OCI-LY1 (cell line): ENCODE measurements around the gene PTMS.
A peak's percentile ranks its signal among the peaks of the same experiment; 100 is the strongest.

Source experiments
- H2AFZ ChIP-seq: fragments of 200-600 bp; sonication (generic), shearing (Covaris generic); 2 replicates; pipeline ENCODE4 v1.6.0; 2014; ENCODE audit warnings: antibody characterized with exemption, mild to moderate bottlenecking, low read length
- H3F3A ChIP-seq: fragments of 200-600 bp; sonication (generic), shearing (Covaris generic); 2 replicates; pipeline ENCODE4 v1.6.0; 2014; ENCODE audit warnings: mild to moderate bottlenecking, antibody characterized with exemption, low read length, moderate library complexity; ENCODE audit not compliant: insufficient read depth
- H3K27ac ChIP-seq: fragments of 200-600 bp; sonication (generic); 2 replicates; pipeline ENCODE4 v1.5.1; 2014; ENCODE audit warnings: low read length, mixed run types, mild to moderate bottlenecking, low read depth; ENCODE audit not compliant: poor library complexity, severe bottlenecking
- H3K27me3 ChIP-seq: fragments of 200-600 bp; sonication (generic); 2 replicates; pipeline ENCODE4 v1.6.0; 2014; ENCODE audit warnings: antibody characterized with exemption, mild to moderate bottlenecking, low read length, moderate library complexity; ENCODE audit not compliant: insufficient read depth
- H3K36me3 ChIP-seq: fragments of 200-600 bp; sonication (generic); 2 replicates; pipeline ENCODE4 v1.6.1; 2014; ENCODE audit warnings: mild to moderate bottlenecking, antibody characterized with exemption, low read length, moderate library complexity, mixed read lengths; ENCODE audit not compliant: insufficient read depth
- H3K4me1 ChIP-seq: fragments of 200-600 bp; sonication (generic); 2 replicates; pipeline ENCODE4 v1.5.1; 2014; ENCODE audit warnings: mild to moderate bottlenecking, low read length, moderate library complexity; ENCODE audit not compliant: insufficient read depth, severe bottlenecking
- H3K4me2 ChIP-seq: fragments of 200-600 bp; sonication (generic), shearing (Covaris generic); 2 replicates; pipeline ENCODE4 v1.6.1; 2014; ENCODE audit warnings: low read length
- H3K4me3 ChIP-seq: fragments of 200-600 bp; sonication (generic); 2 replicates; pipeline ENCODE4 v1.5.1; 2014; ENCODE audit warnings: low read length, low read depth, mild to moderate bottlenecking, mixed read lengths; ENCODE audit not compliant: poor library complexity, severe bottlenecking
- H3K79me2 ChIP-seq: fragments of 200-600 bp; shearing (Covaris generic); 2 replicates; pipeline ENCODE4 v1.6.1; 2016; ENCODE audit warnings: mixed run types, low read length, mixed read lengths; ENCODE audit not compliant: insufficient read depth
- H3K9ac ChIP-seq: fragments of 200-600 bp; sonication (generic), shearing (Covaris generic); 2 replicates; pipeline ENCODE4 v1.6.1; 2014; ENCODE audit warnings: mild to moderate bottlenecking, low read length, mixed read lengths
- H3K9me2 ChIP-seq: fragments of 200-600 bp; sonication (generic), shearing (Covaris generic); 2 replicates; pipeline ENCODE4 v1.6.1; 2014; ENCODE audit warnings: low read depth, mild to moderate bottlenecking, low read length, mixed read lengths
- H3K9me3 ChIP-seq: fragments of 200-600 bp; shearing (Covaris generic); 2 replicates; pipeline ENCODE4 v1.6.1; 2014; ENCODE audit warnings: low read length, mixed read lengths
- H4K20me1 ChIP-seq: fragments of 200-600 bp; sonication (generic), shearing (Covaris generic); 2 replicates; pipeline ENCODE4 v1.6.0; 2016; ENCODE audit warnings: mild to moderate bottlenecking, low read length; ENCODE audit not compliant: insufficient read depth
- CTCF ChIP-seq: fragments of 200-600 bp; sonication (generic), shearing (Covaris generic); IDR thresholded peaks from 2 replicates; pipeline ENCODE4 v1.5.1; 2017; ENCODE audit warnings: mild to moderate bottlenecking, antibody characterized with exemption, low read length, moderate library complexity, mixed read lengths
- EZH2 ChIP-seq: fragments of 200-600 bp; sonication (generic), shearing (Covaris generic); IDR thresholded peaks from 2 replicates; pipeline ENCODE4 v1.8.0; 2017; ENCODE audit warnings: borderline replicate concordance, mixed run types, mild to moderate bottlenecking, antibody characterized with exemption, low read length, moderate library complexity, mixed read lengths

Gene PTMS

GRCh38 chr12:6729186-6729585, 37.0 kb upstream of the PTMS start:
- H3K4me3 ChIP-seq, result no peak overlapping the region
- TF ChIP-seq EZH2, result no peak
- H3K27me3 ChIP-seq, result no peaks in the 10 kb centered on the region
- no peaks in the 10 kb centered on the region for H3F3A ChIP-seq
- peaks cover 36% of the 10 kb centered on the region for H3K36me3 ChIP-seq
- no peaks in the 10 kb centered on the region for H4K20me1 ChIP-seq
- H3K9me2 ChIP-seq, result no peaks in the 10 kb centered on the region
- H3K4me1 ChIP-seq, result peaks cover 28% of the 10 kb centered on the region
- no peak overlapping the region for H3K27ac ChIP-seq
- no peak overlapping the region for H3K4me2 ChIP-seq
- no peaks in the 10 kb centered on the region for H3K79me2 ChIP-seq
- H2AFZ ChIP-seq, result no peak overlapping the region
- H3K9me3 ChIP-seq, result no peaks in the 10 kb centered on the region
- H3K9ac ChIP-seq, result no peak overlapping the region

- Histone ChIP-seq H3K9ac (no peak overlapping the region; the same call in 1 of the 2 replicates), H4K20me1 (no peaks in the 10 kb centered on the region), H2AFZ (no peak overlapping the region), H3K4me3 (no peak overlapping the region), H3K36me3 (peaks cover 36% of the 10 kb centered on the region), H3K4me2 (no peak overlapping the region), H3K79me2 (no peaks in the 10 kb centered on the region), H3K9me2 (no peaks in the 10 kb centered on the region), H3K27ac (peak overlapping the region; percentile 16), H3F3A (no peaks in the 10 kb centered on the region), H3K9me3 (no peaks in the 10 kb centered on the region), H3K27me3 (no peaks in the 10 kb centered on the region), H3K4me1 (peaks cover 18% of the 10 kb centered on the region)
- no peak for TF ChIP-seq CTCF
- TF ChIP-seq EZH2, result no peak
Observed at GRCh38 chr12:6730169-6730568, 36.0 kb upstream of the PTMS start.

- TF ChIP-seq EZH2 (no peak), CTCF (no peak)
- no peaks in the 10 kb centered on the region for H3K79me2 ChIP-seq
- H3K36me3 ChIP-seq, result peaks cover 18% of the 10 kb centered on the region
- H3K9ac ChIP-seq, result no peak overlapping the region
- H3K9me3 ChIP-seq, result no peaks in the 10 kb centered on the region
- peaks cover 11% of the 10 kb centered on the region for H3K4me1 ChIP-seq
- H2AFZ ChIP-seq, result no peak overlapping the region
- H3K4me2 ChIP-seq, result no peak overlapping the region
- no peak overlapping the region for H3K4me3 ChIP-seq
- H3K27me3 ChIP-seq, result no peaks in the 10 kb centered on the region
- H3K9me2 ChIP-seq, result no peaks in the 10 kb centered on the region
- no peaks in the 10 kb centered on the region for H4K20me1 ChIP-seq
- H3K27ac ChIP-seq, result no peak overlapping the region
- no peaks in the 10 kb centered on the region for H3F3A ChIP-seq
Observed at GRCh38 chr12:6734506-6735387, 31.4 kb upstream of the PTMS start.
